IPS DF 4.7 (cell line): ENCODE measurements around the gene CD226.
A peak's percentile ranks its signal among the peaks of the same experiment; 100 is the strongest.
"Not testable (repeated sequence)": the region's sequence is repeated elsewhere in the genome, so short reads cannot be mapped to it uniquely, and the experiment has no call there.

Experiments
- DNase-seq: peaks from one replicate; pipeline ENCODE4 v3.0.0-alpha.2; 2013; ENCODE audit warnings: low spot score; ENCODE audit errors: extremely low read depth

CD226 gene

GRCh38 chr18:69876490-69876889, 71.2 kb downstream of the CD226 start:
- DNase-seq, result no peak

GRCh38 chr18:69874058-69874457, 73.6 kb downstream of the CD226 start:
- no peak for DNase-seq

GRCh38 chr18:69872661-69873060, 75.0 kb downstream of the CD226 start:
- DNase-seq, result no peak

GRCh38 chr18:69871363-69871762, 76.3 kb downstream of the CD226 start:
- DNase-seq, result no peak

GRCh38 chr18:69870736-69871135, 76.9 kb downstream of the CD226 start:
- DNase-seq, result no peak

- no peak for DNase-seq
Observed at GRCh38 chr18:69866212-69866611, 81.5 kb downstream of the CD226 start.

GRCh38 chr18:69865776-69866175, 81.9 kb downstream of the CD226 start:
- DNase-seq, result no peak

- not testable (repeated sequence) for DNase-seq
Observed at GRCh38 chr18:69864802-69865201, 82.9 kb downstream of the CD226 start.

- no peak for DNase-seq
Observed at GRCh38 chr18:69858897-69859296, 88.8 kb downstream of the CD226 start.

GRCh38 chr18:69854455-69854854, 93.2 kb downstream of the CD226 start:
- DNase-seq, result no peak

GRCh38 chr18:69853051-69853450, 94.6 kb downstream of the CD226 start:
- DNase-seq, result no peak

GRCh38 chr18:69845593-69846506, 101.8 kb downstream of the CD226 start:
- DNase-seq, result no peak

GRCh38 chr18:69844656-69845055, 103.0 kb downstream of the CD226 start:
- DNase-seq, result no peak

- no peak for DNase-seq
Observed at GRCh38 chr18:69843015-69843414, 104.7 kb downstream of the CD226 start.

GRCh38 chr18:69841117-69841516, 106.6 kb downstream of the CD226 start:
- DNase-seq, result no peak

GRCh38 chr18:69840445-69840844, 107.2 kb downstream of the CD226 start:
- DNase-seq, result no peak

- no peak for DNase-seq
Observed at GRCh38 chr18:69840001-69840400, 107.7 kb downstream of the CD226 start.

GRCh38 chr18:69839497-69839896, 108.2 kb downstream of the CD226 start:
- DNase-seq, result no peak

- DNase-seq, result peak; percentile 66
Observed at GRCh38 chr18:69838620-69839411, 108.9 kb downstream of the CD226 start.

GRCh38 chr18:69838003-69838402, 109.7 kb downstream of the CD226 start:
- no peak for DNase-seq

- DNase-seq, result not testable (repeated sequence)
Observed at GRCh38 chr18:69834980-69835379, 112.7 kb downstream of the CD226 start.

GRCh38 chr18:69830189-69830588, 117.5 kb downstream of the CD226 start:
- no peak for DNase-seq
